ENCODE results near the gene FUT8.
"Not testable (repeated sequence)": the region's sequence is repeated elsewhere in the genome, so short reads cannot be mapped to it uniquely, and the experiment has no call there.

Gene FUT8

DNA sequence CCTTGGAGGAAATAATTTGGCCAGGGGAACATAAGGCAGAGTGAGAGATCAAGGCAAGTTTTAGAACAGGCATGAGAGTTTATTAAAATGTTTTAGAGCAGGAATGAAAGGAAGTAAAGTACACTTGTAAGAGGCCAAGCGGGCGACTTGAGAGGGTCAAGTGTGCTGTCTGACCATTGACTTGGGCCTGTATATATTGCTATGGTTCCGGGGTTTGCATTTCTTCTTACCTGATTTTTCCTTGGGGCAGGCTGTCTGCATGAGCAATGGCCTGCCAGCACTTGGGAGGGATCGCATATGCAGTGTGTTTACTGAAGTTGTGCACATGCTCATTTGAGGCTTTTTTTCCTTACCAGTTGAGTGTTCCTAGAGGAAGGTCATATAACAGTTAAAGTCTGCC is 214.8 kb downstream of the FUT8 start:
- no peak for DNase-seq

- DNase-seq = no peak
Measured at GRCh38 chr14:65628664-65629063, 216.1 kb downstream of the FUT8 start.

- DNase-seq = no peak
Measured at GRCh38 chr14:65631040-65631439, 218.5 kb downstream of the FUT8 start.

GRCh38 chr14:65632487-65632886 is 220.0 kb downstream of the FUT8 start:
- no peak for DNase-seq

- not testable (repeated sequence) for DNase-seq
Measured at GRCh38 chr14:65633666-65634065, 221.1 kb downstream of the FUT8 start.

DNA sequence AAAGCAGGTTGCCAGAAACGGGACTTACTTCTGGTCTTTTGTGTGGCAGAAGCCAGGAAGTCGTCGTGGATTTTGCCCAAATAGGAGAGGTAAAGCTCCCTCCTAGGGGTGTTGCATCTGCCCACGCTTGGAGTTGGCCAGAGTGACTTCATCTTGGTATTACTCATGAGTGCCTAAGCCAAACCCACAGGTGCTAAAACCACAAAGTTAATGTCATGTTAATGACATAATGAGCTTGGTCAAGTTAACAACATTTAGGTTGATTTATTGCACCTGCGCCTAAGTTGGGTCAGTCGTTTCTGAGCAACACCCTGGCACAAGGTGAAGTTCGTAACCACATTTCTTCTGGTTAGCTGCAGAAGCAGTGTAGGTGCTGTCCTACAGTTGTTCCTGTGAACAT is 225.2 kb downstream of the FUT8 start:
- no peak for DNase-seq

DNA sequence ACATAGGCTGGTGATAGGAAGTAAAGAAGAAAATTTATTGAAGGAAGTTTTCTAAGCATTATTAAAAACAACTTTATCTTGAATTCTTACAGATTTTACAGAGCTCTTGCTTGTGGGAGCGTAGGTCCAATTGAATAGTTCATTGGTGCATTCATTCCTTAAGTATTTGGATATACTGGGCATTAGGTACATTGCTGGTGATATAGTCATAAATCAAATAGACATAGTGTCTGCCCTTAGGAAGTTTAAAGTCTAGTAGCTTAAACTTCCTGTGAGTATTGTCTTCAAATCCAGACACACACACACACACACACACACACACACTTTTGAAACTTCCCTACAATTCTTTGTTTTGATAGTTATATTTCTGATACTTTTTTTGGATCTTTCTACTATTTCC is 226.7 kb downstream of the FUT8 start:
- DNase-seq = no peak

DNA sequence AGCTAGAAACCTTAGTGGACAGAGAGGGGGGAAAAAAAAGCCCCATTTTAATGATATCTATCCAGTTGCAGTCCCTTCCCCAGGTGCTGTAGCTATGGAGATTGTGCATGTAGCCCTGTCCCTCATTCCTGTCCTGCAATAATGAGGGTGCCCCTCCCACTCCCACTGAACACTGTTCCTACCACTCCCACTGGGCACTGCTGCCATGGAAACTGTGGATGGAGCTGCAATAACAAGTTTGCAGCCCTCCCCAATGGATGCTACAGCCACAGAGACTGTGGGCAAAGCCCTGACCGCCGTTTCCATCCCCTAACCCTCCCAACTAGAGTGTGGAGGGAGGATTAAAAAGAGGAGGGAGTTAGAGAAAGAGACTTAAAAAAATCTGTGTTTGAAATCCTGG is 238.3 kb downstream of the FUT8 start:
- no peak for DNase-seq

- no peak for DNase-seq
Measured at GRCh38 chr14:65656554-65656953, 244.0 kb downstream of the FUT8 start.

- no peak for DNase-seq
Measured at GRCh38 chr14:65658202-65658601, 245.7 kb downstream of the FUT8 start.

GRCh38 chr14:65661865-65662264 is 249.3 kb downstream of the FUT8 start:
- no peak for DNase-seq

- no peak for DNase-seq
Measured at GRCh38 chr14:65664436-65664835, 251.9 kb downstream of the FUT8 start.

DNA sequence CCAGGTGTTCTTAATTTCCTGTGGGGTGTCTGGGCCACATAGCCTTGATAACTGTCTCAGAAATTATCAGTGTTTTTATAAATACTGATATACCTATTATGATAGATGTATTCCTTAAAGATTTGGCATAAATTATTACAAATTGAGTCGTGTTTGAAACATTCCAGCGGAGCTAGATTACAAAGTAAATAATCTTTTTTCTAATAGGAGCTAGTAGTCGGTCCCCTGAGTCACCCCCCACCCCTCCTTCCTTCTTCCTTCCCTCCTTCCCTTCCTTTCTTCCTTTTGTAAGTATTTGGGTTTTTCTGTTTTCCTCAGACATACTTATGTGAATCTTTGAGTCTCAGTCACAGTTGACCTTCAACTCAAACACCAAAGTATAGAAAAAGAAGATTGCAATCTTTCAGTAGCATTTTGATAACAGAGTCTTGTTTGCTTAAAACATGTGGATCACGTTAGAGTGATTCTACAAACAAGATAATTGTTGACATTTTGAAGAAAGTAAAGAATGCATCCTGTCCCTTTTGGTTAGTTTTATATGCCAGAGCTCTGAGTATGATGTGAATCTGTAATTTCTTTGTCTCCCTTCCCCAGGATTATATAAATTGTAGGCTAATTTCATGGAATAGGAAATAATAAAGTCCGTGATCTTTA is 264.0 kb downstream of the FUT8 start:
- no peak for DNase-seq

- DNase-seq = no peak
Measured at GRCh38 chr14:65685572-65685971, 273.0 kb downstream of the FUT8 start.

- no peak for DNase-seq
Measured at GRCh38 chr14:65686761-65687160, 274.2 kb downstream of the FUT8 start.

DNA sequence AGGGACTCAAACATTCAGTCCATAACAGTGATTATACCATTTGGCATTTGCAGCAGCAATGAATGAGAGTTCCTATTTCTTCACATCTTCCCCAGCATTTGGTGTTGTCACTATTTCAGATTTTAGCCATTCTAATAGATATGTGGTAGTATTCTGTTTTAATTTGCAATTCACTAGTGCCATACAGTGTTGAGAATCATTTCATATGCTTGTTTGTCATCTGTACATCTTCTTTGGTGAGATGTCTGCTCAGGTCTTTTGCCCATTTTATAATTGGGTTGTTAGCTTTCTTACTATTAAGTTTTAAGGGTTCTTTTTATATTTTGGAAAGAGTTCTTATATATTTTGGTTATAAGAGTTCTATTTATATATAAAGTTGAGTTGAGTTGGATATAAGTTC is 276.5 kb downstream of the FUT8 start:
- DNase-seq = no peak

- not testable (repeated sequence) for DNase-seq
Measured at GRCh38 chr14:65692566-65692965, 280.0 kb downstream of the FUT8 start.

- DNase-seq = no peak
Measured at GRCh38 chr14:65696801-65697200, 284.3 kb downstream of the FUT8 start.

DNA sequence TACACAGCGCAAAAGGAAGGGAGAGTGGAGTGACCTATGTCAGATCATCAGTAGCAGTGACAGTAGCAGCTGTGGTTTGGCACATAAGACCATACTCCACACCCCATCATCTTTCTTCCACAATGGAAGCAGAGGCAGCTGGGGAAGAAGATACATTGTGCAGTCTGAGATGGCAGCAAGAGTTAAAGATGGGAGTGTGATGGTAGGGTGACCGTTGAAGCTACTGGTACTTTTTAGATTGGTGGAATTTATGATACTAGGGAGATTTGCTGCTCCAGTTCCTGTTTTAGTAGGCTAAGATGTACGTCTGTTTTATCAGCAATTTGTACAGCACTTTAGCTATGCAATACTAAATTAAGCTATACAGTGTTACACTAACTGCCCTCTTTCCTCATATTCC is 291.0 kb downstream of the FUT8 start:
- no peak for DNase-seq

- no peak for DNase-seq
Measured at GRCh38 chr14:65703996-65704395, 291.5 kb downstream of the FUT8 start.

DNA sequence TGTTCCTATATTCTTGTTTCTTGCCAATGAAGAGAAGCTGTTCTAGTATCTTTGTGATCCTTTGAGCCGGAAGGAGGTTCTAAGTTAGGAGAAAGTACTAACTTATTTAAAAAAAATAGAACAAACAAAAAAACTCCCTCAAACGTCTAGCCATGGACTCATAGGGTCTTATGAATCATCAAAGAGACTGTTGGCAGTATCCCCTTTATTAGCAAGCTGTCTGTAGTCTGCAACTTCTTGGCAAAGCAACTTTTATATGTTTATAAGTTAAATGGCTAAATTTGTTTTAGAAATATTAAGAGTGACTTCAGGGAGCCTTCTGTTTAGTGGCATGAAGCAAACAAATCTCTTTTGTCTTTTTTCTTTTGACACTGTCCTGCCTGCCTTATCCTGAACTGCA is 291.9 kb downstream of the FUT8 start:
- DNase-seq = no peak

GRCh38 chr14:65704850-65705249 is 292.3 kb downstream of the FUT8 start:
- DNase-seq = no peak

DNA sequence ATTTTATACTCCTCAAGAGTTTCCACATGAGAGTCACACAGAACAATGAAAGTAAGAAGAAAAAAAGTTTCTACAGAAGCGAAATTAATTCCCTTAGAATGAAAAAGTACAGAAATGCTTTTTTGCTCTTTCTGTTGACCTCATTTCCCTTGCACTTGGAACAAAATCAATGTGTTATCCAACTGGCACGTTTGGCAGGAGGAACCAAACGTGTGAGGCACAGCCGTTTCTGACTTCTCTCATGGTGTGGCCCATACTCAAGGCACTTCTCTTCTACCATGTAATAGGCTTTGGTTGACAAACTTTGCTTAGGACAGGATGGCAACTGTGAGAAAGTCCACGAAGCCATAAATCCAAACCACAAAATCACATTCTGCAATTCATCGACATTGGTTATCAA is 297.0 kb downstream of the FUT8 start:
- DNase-seq = no peak

DNA sequence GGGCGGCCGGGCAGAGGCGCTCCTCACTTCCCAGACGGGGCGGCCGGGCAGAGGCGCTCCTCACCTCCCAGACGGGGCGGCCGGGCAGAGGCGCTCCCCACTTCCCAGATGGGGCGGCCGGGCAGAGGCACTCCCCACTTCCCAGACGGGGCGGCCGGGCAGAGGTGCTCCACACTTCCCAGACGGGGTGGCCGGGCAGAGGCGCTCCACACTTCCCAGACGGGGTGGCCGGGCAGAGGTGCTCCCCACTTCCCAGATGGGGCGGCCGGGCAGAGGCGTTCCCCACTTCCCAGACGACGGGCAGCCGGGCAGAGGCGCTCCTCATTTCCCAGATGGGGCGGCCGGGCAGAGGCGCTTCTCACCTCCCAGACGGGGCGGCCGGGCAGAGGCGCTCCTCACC is 304.3 kb downstream of the FUT8 start:
- not testable (repeated sequence) for DNase-seq

GRCh38 chr14:65717384-65717915 is 304.9 kb downstream of the FUT8 start:
- DNase-seq = not testable (repeated sequence)

All from activated CD4-positive, CD25-positive, alpha-beta regulatory T cell (primary cell).